GM19324 (cell line): Measurements from ENCODE around the gene IFNG.

Experiments used
- ATAC-seq: cut with Tn5 transposase; IDR thresholded peaks from one replicate; pipeline ENCODE4 v1.9.1; 2021; ENCODE audit warnings: mild to moderate bottlenecking, moderate library complexity; ENCODE audit not compliant: unreplicated experiment, low FRiP score

The IFNG gene

DNA sequence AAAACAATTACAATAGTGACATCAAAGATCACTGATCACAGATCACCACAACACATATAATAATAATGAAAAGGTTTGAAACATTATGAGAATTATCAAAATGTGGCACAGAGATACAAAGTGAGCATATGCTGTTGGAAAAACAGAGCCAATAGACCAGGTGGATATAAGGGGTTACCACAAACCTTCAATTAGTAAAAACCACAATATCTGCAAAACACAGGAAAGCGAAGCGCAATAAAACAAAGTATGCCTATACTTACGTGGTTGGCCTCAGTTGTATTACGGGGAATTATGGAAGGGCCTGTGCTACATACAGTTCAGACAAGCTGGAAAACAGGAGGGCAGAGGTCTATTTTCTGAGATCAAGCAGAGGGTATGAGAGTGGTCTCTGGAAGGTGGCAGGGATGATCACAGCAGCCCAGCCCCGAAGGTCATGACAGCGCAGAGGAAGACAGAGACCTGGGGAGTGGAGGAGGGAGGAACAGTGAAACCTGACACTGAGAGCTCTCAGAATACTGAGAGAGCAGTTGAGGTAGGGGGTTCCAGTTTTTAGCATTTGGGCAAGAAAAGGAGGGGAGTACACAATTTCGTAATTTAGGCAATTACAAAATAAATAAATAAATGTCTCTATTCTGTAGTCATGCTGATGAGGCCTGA lies 41.3 kb downstream of the IFNG start:
- ATAC-seq, result no peak

DNA sequence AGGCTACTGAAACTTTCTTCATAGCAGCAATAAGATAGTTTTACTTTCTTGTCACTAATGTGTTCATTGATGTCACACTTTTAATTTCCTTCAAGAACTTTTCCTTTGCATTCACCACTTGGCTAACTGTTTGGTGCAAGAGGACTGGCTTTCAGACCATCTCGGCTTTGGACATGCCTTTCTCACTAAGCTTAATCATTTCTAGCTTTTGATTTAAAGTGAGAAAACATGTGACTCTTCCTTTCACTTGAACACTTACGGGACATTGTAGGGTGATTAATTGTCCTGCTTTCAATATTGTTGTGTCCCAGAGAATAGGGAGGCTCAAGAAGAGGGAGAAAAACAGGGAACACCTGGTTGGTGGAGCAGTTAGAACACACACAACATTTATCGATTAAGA lies 41.9 kb downstream of the IFNG start:
- ATAC-seq, result no peak

GRCh38 chr12:68115281-68115680 lies 44.3 kb downstream of the IFNG start:
- ATAC-seq, result no peak

- no peak for ATAC-seq
Measured at GRCh38 chr12:68114606-68115005, 44.9 kb downstream of the IFNG start.

- no peak for ATAC-seq
Measured at GRCh38 chr12:68113644-68114043, 45.9 kb downstream of the IFNG start.

DNA sequence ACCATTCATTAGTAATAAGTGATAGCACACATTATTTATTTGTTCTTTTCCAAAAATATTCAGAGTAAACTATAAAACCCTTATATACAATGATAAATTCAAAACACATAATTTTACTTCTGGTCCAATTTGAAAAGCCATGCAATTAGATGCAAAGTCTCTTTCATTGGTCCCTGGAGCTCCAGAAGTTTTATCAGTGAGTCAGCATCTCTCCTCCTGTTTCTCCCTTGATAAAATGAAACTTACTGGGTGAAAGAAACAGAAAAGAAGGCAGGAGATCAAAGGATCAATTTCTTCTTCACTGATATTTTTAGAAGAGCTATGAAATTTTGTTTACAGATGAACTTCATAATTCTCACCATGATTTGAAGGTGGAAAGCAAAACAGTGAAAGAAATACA lies 47.5 kb downstream of the IFNG start:
- ATAC-seq, result no peak

DNA sequence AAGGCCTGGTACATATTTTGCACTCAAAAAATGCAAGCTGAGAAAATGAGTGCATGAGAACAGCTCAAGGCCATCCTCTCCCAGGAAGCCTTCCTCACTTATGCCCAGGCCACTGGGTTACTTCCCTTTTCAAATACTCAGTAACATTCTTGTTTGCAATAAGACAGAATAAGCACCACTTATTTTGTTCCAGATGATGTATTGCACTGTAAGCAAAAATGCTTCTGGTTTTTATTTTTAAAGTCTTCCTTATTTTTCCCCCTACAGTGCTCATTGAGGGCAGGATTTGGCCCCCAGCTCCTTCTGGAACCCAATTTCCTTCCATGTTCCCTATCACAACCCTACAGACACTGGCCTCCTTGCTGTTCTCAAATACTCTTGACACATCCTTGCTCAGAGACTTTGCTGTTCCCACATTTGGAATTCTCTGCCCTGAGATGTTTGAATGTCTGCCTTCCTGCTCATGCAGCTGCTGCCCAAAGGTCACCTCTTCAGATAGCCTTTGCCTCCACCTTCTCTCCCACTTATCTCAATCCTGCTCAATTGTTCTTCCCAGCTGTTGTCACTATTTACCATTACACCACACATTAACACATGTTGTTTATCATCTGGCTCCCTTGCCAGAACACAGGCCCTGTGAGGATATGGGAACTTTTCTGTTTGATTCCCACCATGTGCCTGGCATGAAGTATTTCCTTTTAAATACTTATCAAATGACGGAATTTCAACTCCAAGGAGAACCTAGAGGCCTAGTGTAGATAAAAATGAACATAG lies 49.9 kb downstream of the IFNG start:
- no peak for ATAC-seq

- no peak for ATAC-seq
Measured at GRCh38 chr12:68109001-68109400, 50.5 kb downstream of the IFNG start.

DNA sequence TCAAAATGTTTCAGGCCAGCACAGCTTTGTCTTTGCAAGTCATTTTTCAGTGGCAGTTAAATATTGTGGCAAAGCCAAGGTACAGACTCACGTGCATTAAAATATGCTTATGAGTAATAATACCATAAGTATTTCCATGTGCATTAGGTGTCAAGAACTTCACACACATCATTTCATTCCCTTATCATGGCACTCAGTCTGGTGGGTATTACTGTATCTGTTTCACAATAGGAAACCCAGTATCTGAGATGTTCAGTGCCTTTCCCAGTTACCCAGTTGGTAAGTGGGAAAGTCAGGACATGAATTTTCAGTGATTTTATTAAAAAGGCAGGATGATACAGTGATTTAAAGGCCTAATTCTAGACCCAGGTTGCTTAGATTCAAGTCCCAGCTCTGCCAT lies 52.9 kb downstream of the IFNG start:
- no peak for ATAC-seq

GRCh38 chr12:68106160-68106559 lies 53.4 kb downstream of the IFNG start:
- ATAC-seq, result no peak
